H1 (cell line): ENCODE measurements around the gene LSM10. TPM values are rescaled to one million over a fixed set of nuclear protein-coding genes. Genes with fewer than 3 reads are reported as not detected.

Experiments used
- POLR2AphosphoS5 ChIP-seq: IDR thresholded peaks from 2 replicates; pipeline ENCODE4 v1.6.1; 2011; ENCODE audit warnings: low read depth, low read length
- polyA plus RNA-seq, 7 experiments: library from polyadenylated mRNA; depleted of rRNA in 3 of 7; stranded (reverse) in 5 of 7; unstranded in 2 of 7; fragments of >200 nt in 5 of 7; fragments of 200-250 nt in 2 of 7; gene quantifications; 1 replicate in 5 of 7; 2 replicates in 1 of 7; 4 replicates in 1 of 7; pipeline versions ENCODE4 v1.2.1 to v1.2.3, GENCODE V29; 2011 to 2013; ENCODE audit warnings: missing spikeins in 2 of 7, mixed read lengths in 2 of 7
- total RNA-seq: library from RNA; stranded (reverse); fragmentation: NEBNext Ultra II Directional; extraction: Animal tissue kit (Norgen Biotek cat#: 25700); gene quantifications from 2 replicates; pipeline ENCODE4 v1.2.1, GENCODE V29; 2021

LSM10 gene
- total and polyA plus RNA-seq, 2 of the 8 experiments (the other 6 are each of a cell fraction or from before 2014, with no cell fraction given): 59.5 to 140 TPM

DNA sequence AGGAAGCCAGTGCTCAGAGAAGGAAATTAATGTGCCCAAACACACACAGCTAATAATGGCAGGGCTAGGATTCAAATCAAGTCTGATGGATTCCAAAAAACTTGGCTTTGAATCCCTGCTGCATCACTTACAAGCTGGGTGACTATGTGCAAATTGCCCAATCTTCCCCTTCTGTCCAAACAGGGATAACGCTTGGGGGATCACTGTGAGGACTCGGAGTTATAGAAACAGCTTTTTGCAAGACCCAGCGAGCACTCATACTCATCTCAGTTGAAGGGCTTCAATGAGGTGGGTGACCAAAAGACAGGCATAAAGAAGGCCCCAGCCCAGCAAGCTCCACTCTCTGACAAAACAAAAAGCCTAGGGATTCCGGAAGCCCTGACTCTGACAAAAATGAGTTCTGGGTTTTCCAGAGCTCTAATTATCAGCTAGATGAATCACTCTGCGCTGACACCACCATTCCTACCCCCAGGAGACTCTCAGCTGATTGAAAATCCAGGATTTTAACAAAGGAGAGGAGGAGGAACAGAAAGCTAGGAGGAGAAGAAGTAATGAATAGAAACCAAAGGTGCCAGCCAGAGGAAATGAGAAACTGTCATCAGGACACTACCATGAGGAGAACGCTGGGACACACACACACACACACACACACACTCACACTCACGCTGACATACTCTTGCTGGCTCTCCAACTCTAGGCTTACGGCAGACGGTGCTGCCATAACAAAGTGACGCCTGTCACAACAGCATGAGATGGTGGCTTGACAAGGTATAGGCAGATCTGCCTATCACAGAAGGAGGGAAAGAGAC, 10.4 kb downstream of the LSM10 start (continued):
- no peak; the same call in 1 of the 2 replicates for TF ChIP-seq POLR2AphosphoS5
